ENCODE results near the gene LRBA. TPM values are rescaled to one million over a fixed set of nuclear protein-coding genes. Genes with fewer than 3 reads are reported as not detected.
A peak's percentile ranks its signal among the peaks of the same experiment; 100 is the strongest.

LRBA gene
- total RNA-seq, 2 donors from 2014 or later, result 50.1 to 59.9 TPM

DNA sequence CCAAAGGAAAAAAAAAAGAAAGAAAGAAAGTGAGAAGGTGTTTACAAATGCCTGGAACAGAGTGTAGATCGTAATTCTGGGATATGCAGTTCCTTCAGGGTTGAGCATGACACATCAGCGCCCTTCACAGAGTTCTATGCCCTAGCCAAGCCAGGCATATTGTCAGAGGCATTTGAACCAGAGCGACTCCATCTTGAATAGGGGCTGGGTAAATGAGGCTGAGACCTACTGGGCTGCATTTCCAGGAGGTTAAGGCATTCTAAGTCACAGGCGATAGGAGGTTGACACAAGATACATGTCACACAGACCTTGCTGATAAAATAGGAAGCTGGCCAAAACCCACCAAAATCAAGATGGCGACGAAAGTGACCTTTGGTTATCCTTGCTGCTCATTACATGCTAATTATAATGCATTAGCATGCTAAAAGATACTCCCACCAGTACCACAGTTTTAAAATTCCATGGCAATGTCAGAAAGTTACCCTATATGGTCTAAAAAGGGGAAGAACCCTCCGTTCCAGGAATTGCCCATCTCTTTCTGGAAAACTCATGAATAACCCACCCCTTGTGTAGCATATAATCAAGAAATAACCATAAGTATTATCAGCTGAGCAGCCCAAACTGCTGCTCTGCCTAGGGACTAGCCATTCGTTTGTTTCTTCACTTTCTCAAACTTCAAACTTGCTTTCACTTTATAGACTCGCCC lies 23.5 kb upstream of the LRBA start:
- WGBS, 2 donors, result 83 to 85% methylated on average over 9 of the region's 9 CpGs
- DNase-seq, result no peak
- intact Hi-C loops (cut with DNase I), result no loop called here
- Histone ChIP-seq H3K36me3 (replicated peaks in 1 of 2; ENCODE audit: insufficient read depth in 1 of 2, low read depth in 2 of 2) (no peaks in the 10 kb centered on the region), H3K4me3 (no peak overlapping the region), H3K27me3 (no peaks in the 10 kb centered on the region), H3K4me1 (peaks cover 13% of the 10 kb centered on the region), H3K9me3 (no peaks in the 10 kb centered on the region), H3K27ac (no peak overlapping the region)
- ATAC-seq, result no peak
- no peak for TF ChIP-seq POLR2A (IDR thresholded peaks at IDR 0.05)
- TF ChIP-seq, protein P1, sequence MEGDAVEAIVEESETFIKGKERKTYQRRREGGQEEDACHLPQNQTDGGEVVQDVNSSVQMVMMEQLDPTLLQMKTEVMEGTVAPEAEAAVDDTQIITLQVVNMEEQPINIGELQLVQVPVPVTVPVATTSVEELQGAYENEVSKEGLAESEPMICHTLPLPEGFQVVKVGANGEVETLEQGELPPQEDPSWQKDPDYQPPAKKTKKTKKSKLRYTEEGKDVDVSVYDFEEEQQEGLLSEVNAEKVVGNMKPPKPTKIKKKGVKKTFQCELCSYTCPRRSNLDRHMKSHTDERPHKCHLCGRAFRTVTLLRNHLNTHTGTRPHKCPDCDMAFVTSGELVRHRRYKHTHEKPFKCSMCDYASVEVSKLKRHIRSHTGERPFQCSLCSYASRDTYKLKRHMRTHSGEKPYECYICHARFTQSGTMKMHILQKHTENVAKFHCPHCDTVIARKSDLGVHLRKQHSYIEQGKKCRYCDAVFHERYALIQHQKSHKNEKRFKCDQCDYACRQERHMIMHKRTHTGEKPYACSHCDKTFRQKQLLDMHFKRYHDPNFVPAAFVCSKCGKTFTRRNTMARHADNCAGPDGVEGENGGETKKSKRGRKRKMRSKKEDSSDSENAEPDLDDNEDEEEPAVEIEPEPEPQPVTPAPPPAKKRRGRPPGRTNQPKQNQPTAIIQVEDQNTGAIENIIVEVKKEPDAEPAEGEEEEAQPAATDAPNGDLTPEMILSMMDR (IDR thresholded peaks at IDR 0.05), result no peak

DNA sequence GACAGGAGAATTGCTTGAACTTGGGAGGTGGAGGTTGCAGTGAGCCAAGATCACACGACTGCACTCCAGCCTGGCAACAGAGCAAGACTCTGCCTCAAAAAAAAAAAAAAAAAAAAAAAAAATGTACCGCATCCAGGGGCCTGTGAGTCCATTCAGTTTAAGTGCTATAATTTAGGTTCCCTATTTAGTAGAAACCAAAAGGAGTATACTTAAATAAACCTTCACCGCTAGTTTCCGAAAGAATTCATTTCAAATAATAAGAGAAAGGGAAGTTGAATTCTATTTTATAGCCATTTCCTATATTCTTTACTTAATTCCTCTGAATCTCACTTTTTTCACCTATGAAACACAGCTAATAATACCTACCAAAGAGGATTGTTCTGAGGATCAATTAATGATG lies 20.8 kb upstream of the LRBA start:
- no peak overlapping the region for H3K4me3 ChIP-seq
- TF ChIP-seq, protein P1 (IDR thresholded peaks at IDR 0.05), result no peak
- TF ChIP-seq POLR2A (IDR thresholded peaks at IDR 0.05), result no peak
- intact Hi-C loops (cut with DNase I), result no loop called here
- H3K27ac ChIP-seq, result no peak overlapping the region
- DNase-seq (no peak), ATAC-seq (no peak)
- no peaks in the 10 kb centered on the region for H3K36me3 ChIP-seq (replicated peaks in 1 of 2; ENCODE audit: insufficient read depth in 1 of 2, low read depth in 2 of 2)
- WGBS, 2 donors, result 46 to 58% methylated on average over 4 of the region's 4 CpGs
- H3K27me3 ChIP-seq, result no peaks in the 10 kb centered on the region
- H3K4me1 ChIP-seq, result peaks cover 13% of the 10 kb centered on the region
- H3K9me3 ChIP-seq, result no peaks in the 10 kb centered on the region

DNA sequence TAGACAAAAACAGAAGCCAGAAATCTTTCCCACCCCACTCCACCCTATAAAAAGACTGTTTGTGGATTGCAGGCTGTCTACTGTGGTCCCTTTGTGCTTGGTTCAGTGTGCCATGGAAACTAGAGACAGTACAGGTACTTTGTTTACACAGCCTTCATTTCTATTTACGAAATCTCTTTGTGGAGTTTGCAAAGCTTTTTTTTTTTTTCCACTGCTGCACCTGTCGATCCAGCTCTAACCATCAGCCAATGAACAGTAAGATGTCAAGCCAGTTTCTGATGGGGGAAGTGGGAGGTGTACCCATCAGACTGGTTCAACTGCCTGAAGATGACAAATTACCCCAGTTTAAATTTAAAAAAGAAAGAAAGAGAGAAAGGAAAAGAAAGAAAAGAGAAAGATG lies 20.2 kb upstream of the LRBA start:
- 5 to 7% methylated on average over 2 of the region's 2 CpGs for WGBS, 2 donors
- Histone ChIP-seq H3K36me3 (replicated peaks in 1 of 2; ENCODE audit: insufficient read depth in 1 of 2, low read depth in 2 of 2) (no peaks in the 10 kb centered on the region), H3K27ac (peak overlapping the region in 2 of 4 donors; percentile 40 to 61), H3K27me3 (no peaks in the 10 kb centered on the region), H3K9me3 (no peaks in the 10 kb centered on the region), H3K4me1 (peaks cover 13% of the 10 kb centered on the region), H3K4me3 (no peak overlapping the region)
- TF ChIP-seq POLR2A (IDR thresholded peaks at IDR 0.05), result no peak
- TF ChIP-seq, protein P1 (IDR thresholded peaks at IDR 0.05), result no peak
- DNase-seq, result peak in 3 of 4 donors; percentile 17 to 43 (median 29)
- intact Hi-C loops (cut with DNase I), result no loop called here
- ATAC-seq, result peak; percentile 88

DNA sequence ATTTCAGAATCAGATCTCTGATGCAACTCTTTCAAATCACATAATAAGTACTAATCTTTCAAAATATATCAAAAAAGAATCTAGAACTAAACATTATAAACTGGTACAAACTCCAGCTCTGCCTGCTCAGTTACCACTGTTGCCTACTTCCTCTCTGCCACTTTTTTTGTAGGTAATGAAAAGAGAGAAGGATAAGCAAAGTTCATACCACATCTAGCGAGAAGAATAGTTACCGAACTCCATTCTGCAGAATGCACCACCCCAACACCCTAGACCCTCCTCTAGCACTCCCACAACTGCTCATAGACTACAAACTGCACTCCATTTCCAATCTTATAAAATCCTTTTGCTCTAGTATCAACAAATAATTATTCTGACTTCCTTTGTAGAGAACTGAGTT lies 19.7 kb upstream of the LRBA start:
- Histone ChIP-seq H3K4me3 (no peak overlapping the region), H3K4me1 (peaks cover 13% of the 10 kb centered on the region), H3K36me3 (replicated peaks in 1 of 2; ENCODE audit: insufficient read depth in 1 of 2, low read depth in 2 of 2) (no peaks in the 10 kb centered on the region), H3K27me3 (no peaks in the 10 kb centered on the region), H3K27ac (peak overlapping the region in 2 of 4 donors; percentile 40 to 61), H3K9me3 (no peaks in the 10 kb centered on the region)
- intact Hi-C loops (cut with DNase I), result no loop called here
- DNase-seq (no peak), ATAC-seq (peak; percentile 40)
- TF ChIP-seq, protein P1 (IDR thresholded peaks at IDR 0.05), result no peak
- no peak for TF ChIP-seq POLR2A (IDR thresholded peaks at IDR 0.05)
- WGBS, 2 donors, result 36 to 40% methylated on average over 2 of the region's 2 CpGs

Data from body of pancreas (tissue), 4 donors.